ENCODE data around the gene ATP8A1.

DNA sequence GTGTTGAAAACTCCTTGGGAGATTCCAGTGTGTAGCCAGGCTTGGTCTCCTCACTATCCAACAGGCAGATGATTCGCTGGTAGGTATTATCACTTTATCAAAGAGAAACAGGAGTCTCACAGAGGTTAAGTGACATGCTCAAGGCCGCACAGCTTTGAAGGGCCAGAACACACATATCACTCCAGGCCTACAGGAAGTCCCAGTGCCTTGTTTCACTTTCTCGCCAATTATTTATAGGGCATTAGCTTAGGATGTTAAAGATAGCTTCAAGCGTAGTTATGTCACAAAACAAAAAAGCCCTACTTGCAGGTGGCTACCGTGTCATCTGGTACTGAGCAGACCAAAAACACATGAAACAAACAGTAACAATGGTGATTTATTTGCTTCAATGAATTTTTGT lies 13.2 kb downstream of the ATP8A1 start:
- no peak for TF ChIP-seq POLR2A (IDR thresholded peaks at IDR 0.05)
- TF ChIP-seq, protein P1, sequence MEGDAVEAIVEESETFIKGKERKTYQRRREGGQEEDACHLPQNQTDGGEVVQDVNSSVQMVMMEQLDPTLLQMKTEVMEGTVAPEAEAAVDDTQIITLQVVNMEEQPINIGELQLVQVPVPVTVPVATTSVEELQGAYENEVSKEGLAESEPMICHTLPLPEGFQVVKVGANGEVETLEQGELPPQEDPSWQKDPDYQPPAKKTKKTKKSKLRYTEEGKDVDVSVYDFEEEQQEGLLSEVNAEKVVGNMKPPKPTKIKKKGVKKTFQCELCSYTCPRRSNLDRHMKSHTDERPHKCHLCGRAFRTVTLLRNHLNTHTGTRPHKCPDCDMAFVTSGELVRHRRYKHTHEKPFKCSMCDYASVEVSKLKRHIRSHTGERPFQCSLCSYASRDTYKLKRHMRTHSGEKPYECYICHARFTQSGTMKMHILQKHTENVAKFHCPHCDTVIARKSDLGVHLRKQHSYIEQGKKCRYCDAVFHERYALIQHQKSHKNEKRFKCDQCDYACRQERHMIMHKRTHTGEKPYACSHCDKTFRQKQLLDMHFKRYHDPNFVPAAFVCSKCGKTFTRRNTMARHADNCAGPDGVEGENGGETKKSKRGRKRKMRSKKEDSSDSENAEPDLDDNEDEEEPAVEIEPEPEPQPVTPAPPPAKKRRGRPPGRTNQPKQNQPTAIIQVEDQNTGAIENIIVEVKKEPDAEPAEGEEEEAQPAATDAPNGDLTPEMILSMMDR (IDR thresholded peaks at IDR 0.05): no peak
